H7 (cell line): ENCODE data around the gene SLIT3. TPM values are rescaled to one million over a fixed set of nuclear protein-coding genes. Genes with fewer than 3 reads are reported as not detected.

Experiments used
- DNase-seq: peaks from one replicate; pipeline ENCODE4 v3.0.0; 2012
- H3K27me3 ChIP-seq: 2 replicates; pipeline ENCODE4 v1.6.0; 2011; ENCODE audit warnings: mild to moderate bottlenecking, low read length; ENCODE audit not compliant: control insufficient read depth, insufficient read depth
- H3K36me3 ChIP-seq: replicated peaks from 2 replicates; pipeline ENCODE4 v1.5.1; 2011; ENCODE audit warnings: low read length; ENCODE audit not compliant: control insufficient read depth, insufficient read depth
- H3K4me3 ChIP-seq: 2 replicates; pipeline ENCODE4 v1.5.1; 2011; ENCODE audit warnings: low read depth, mild to moderate bottlenecking, control low read depth, low read length, moderate library complexity; ENCODE audit not compliant: insufficient read depth
- total RNA-seq: library from RNA; depleted of rRNA; stranded (reverse); fragments of >200 nt; shearing (Covaris generic); gene quantifications from 2 replicates; pipeline ENCODE4 v1.2.3, GENCODE V29; 2014

The SLIT3 gene
- total RNA-seq, 1 experiment from 2014 or later = 0.97 TPM

DNA sequence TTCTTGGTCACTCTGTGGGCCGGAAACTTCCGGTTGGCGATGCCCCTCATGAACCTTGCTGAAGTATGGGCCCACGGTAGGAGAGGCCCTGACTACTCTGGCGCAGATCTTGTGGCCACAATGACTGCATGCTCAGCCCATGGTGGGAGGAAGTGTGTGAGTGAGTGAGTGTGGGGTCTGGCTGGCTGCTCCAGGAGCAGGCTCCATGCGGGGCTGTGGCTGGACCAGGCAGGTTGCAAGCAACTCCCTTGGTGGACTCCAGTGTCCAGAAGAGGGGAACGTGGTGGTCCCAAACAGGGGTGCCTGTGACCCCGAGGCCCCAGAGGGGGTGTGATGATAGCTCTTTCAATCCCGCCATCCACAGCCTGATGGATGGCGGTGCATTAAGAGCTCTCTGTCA is 686.3 kb downstream of the SLIT3 start:
- DNase-seq = no peak
- H3K4me3 ChIP-seq = no peak overlapping the region
- H3K27me3 ChIP-seq = no peaks in the 10 kb centered on the region
- no peaks in the 10 kb centered on the region for H3K36me3 ChIP-seq

DNA sequence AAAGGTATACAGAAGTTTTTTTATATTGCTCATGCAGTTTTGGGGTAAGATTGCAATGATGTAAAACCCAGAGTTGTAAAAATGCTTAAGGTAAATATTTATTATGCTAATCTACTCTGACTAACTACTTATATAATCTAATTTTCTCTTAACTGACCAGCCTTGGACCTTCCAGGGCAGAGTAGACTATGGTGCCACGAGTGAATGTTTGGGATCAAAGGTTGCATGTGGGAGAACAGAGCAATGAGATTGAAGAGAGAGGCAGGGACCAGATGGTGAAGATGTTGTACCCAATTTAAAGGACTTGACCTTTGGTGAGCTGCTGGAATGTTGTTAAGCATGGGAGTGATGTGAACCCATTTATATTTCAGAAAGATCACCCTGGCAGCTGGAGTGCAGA is 686.9 kb downstream of the SLIT3 start:
- Histone ChIP-seq H3K4me3 (no peak overlapping the region), H3K27me3 (no peaks in the 10 kb centered on the region), H3K36me3 (no peaks in the 10 kb centered on the region)
- no peak for DNase-seq

DNA sequence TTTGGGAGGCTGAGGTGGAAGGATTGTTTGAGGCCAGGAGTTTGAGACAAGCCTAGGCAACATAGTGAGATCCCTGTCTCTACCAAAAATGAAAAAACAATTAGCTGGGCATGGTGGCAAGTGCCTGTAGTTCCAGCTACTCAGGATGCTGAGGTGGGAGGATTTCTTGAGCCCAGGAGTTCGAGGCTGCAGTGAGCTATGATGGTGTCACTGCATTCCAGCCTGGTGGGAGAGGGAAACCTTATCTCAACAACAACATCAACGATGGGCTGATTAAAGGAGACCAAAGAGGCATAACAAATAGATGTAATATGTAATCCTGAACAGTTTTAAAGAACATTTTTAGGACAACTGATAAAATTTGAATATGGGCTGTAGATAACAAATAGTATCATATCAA is 687.5 kb downstream of the SLIT3 start:
- Histone ChIP-seq H3K27me3 (no peaks in the 10 kb centered on the region), H3K4me3 (no peak overlapping the region), H3K36me3 (no peaks in the 10 kb centered on the region)
- DNase-seq = no peak

DNA sequence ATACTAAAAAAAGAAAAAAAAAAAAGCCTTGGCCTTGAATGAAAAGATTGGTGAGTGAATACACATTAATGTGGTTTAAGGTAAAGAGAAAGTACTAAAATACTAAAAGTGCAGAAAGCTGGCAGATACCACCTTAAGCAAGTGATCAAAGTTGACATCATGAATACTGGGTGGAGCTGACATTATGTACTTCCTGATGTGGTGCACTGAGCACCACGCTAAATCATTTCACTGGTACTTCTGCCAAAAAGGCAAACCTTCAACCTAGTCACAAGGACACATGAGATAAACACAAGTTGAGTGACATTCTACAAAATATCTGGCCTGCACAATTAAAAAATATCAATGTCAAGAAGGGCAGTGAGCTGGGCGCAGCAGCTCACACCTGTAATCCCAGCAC is 687.9 kb downstream of the SLIT3 start:
- Histone ChIP-seq H3K27me3 (no peaks in the 10 kb centered on the region), H3K36me3 (no peaks in the 10 kb centered on the region), H3K4me3 (no peak overlapping the region)
- DNase-seq = no peak

DNA sequence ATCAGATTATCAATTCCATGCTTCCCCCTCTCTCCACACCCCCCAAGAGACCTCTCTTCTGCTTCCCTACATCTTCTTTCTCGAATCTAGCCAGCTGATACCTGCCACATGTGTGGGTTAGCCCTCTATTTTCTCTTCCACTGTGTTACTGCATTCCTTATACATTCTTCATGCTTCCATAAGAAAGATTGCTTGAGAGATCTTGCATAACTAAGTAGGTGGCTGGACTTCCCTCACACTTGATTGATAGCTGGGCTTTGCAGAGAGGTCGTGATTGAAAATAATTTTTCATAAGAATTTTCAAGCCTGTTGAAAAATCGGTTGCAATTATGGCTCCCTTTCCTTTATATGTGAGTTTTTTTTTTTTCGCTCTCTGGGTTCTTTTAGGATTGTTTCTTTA is 688.8 kb downstream of the SLIT3 start:
- Histone ChIP-seq H3K36me3 (no peaks in the 10 kb centered on the region), H3K27me3 (no peaks in the 10 kb centered on the region), H3K4me3 (no peak overlapping the region)
- no peak for DNase-seq
